ENCODE measurements around the gene PPP1R3C. TPM values are rescaled to one million over a fixed set of nuclear protein-coding genes. Genes with fewer than 3 reads are reported as not detected.
A peak's percentile ranks its signal among the peaks of the same experiment; 100 is the strongest.

Gene PPP1R3C
- total RNA-seq (0.74 and 1.6 TPM in 2 replicates), polyA plus RNA-seq (2.0 TPM in 2 replicates), polyA minus RNA-seq (6.1 and 7.6 TPM in 2 replicates), Bru-seq, nascent RNA (percentile 50 among the genes with signal in this experiment), BruChase-seq, experiment 1, labeled RNA remaining after a 6-hour chase (percentile 20 among the genes with signal in this experiment), BruChase-seq, experiment 2, labeled RNA remaining after a 2-hour chase (percentile 30 among the genes with signal in this experiment)
- 1.4 and 2.1 TPM in 2 replicates for polyA plus RNA-seq (2011; cell fraction: cytosol; rRNA removed)
- polyA plus RNA-seq (2011; cell fraction: nucleus; rRNA removed), result 1.1 and 2.0 TPM in 2 replicates
- polyA plus RNA-seq (2012), result 4.7 and 10.1 TPM in 2 replicates
- polyA minus RNA-seq (2011; cell fraction: cytosol; rRNA and poly(A)+ RNA removed), result 8.5 TPM
- polyA minus RNA-seq (2011; cell fraction: nucleus; rRNA and poly(A)+ RNA removed), result 2.8 and 2.9 TPM in 2 replicates
- long read RNA-seq, partial matches to known transcripts, result 0 of 2 reads
- long read RNA-seq, other reads (novel, unspliced or antisense), result 0 of 2 reads

DNA sequence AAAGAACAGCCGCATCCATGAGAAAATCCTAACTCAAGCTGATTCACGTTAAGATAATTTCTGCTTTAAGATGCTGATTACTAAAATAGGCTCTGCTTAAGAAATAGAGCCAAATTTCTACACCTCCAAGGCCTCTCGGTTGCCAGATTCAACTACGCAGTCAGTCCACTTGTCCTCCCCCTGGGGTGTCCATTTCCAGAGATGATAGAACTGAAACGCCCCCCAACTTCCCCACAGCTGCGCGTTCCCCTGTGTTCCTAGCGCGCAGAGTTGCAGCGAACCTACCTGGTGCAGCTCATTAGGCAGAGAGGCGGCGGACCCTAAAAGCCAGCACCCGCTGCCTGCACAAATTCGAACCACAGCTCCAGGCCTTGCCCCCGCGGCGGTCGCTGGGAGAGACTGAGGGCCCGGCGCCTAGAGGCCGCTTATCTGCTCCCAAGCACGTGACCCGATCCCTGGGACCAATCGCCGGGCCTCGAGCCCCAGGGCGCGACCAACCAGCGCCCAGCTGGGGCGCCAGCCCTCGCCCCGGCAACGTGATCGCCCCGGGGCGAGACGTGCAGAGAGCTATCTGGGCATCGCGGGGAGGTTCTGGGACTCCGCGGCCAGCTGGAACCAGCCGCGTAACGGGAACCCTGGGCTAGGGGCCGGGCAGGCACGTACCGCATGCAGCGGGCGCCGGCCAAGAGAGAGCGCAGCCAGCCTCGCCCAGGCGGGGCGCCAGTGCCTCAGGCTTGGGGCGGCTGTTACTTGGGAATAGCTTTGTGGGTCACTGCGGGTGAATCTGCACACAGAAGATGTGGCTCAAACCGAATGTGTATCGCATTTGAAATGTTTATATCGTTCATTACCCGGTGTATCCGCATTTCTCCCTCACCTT, at the start of gene PPP1R3C:
Gene PPP1R3C, minus strand, starts transcription at position 401 of the 880 bp plus-strand sequence. Its CDS starts 102 bp downstream, at position 299.
- intact Hi-C loops (cut with micrococcal nuclease), result loop anchor here (1.0 to 2.0 kb wide), 2 partner anchors 42 to 224 kb away; no protein-coding TSS in a partner anchor

More for the DNA sequence above, at the start of gene PPP1R3C:
- Histone ChIP-seq H4K20me1 (replicated peaks; ENCODE audit: control insufficient read depth, extremely low read depth, insufficient read depth, low read length) (no peaks in the 10 kb centered on the region), H3K27me3 (ENCODE audit: control insufficient read depth in 2 of 2, insufficient read depth in 2 of 2, low read length in 2 of 2) (peaks cover 2 to 3% of the 10 kb centered on the region in 2 experiments), H3K4me1 (ENCODE audit: control insufficient read depth, extremely low read depth, insufficient read depth, low read length) (peaks cover 13% of the 10 kb centered on the region), H3K36me3 (ENCODE audit: control insufficient read depth in 2 of 2, extremely low read depth in 1 of 2, insufficient read depth in 2 of 2, low read length in 2 of 2) (peaks cover 0 to 9% of the 10 kb centered on the region in 2 experiments), H3K9me1 (replicated peaks; ENCODE audit: control insufficient read depth, extremely low read depth, insufficient read depth, low read length) (no peaks in the 10 kb centered on the region), H2AFZ (ENCODE audit: low read depth, low read length) (peak within 1 kb of the TSS; percentile 69), H3K4me2 (ENCODE audit: insufficient read depth, low read length) (peak within 1 kb of the TSS; percentile 92), H3K4me3 (replicated peaks in 1 of 3; ENCODE audit: insufficient read depth in 1 of 3, low read depth in 1 of 3, low read length in 3 of 3) (peak within 1 kb of the TSS; percentile 4 to 54 (median 51)), H3K79me2 (ENCODE audit: control insufficient read depth, insufficient read depth, low read length) (no peaks in the 10 kb centered on the region), H3K9me3 (replicated peaks; ENCODE audit: control insufficient read depth, insufficient read depth, low read length) (no peaks in the 10 kb centered on the region), H3K27ac (ENCODE audit: insufficient read depth, low read depth, low read length) (no peak within 1 kb of the TSS), H3K9ac (replicated peaks; ENCODE audit: extremely low read depth, insufficient read depth, low read length) (peak within 1 kb of the TSS; percentile 24)
- peak; percentile 78 for FAIRE-seq
- TF ChIP-seq POLR2AphosphoS5 (IDR thresholded peaks at IDR 0.05; ENCODE audit: insufficient read depth, low read depth, low read length), result peak; percentile 44
- TF ChIP-seq, protein P1, sequence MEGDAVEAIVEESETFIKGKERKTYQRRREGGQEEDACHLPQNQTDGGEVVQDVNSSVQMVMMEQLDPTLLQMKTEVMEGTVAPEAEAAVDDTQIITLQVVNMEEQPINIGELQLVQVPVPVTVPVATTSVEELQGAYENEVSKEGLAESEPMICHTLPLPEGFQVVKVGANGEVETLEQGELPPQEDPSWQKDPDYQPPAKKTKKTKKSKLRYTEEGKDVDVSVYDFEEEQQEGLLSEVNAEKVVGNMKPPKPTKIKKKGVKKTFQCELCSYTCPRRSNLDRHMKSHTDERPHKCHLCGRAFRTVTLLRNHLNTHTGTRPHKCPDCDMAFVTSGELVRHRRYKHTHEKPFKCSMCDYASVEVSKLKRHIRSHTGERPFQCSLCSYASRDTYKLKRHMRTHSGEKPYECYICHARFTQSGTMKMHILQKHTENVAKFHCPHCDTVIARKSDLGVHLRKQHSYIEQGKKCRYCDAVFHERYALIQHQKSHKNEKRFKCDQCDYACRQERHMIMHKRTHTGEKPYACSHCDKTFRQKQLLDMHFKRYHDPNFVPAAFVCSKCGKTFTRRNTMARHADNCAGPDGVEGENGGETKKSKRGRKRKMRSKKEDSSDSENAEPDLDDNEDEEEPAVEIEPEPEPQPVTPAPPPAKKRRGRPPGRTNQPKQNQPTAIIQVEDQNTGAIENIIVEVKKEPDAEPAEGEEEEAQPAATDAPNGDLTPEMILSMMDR (IDR thresholded peaks at IDR 0.05; ENCODE audit: extremely low read depth in 1 of 2, insufficient read depth in 1 of 2, low read depth in 1 of 2, low read length in 2 of 2), result peak; percentile 6 to 37
- TF ChIP-seq POLR2A (IDR thresholded peaks at IDR 0.05; ENCODE audit: low read depth, low read length), result peak; percentile 71
- TF ChIP-seq, protein P2, sequence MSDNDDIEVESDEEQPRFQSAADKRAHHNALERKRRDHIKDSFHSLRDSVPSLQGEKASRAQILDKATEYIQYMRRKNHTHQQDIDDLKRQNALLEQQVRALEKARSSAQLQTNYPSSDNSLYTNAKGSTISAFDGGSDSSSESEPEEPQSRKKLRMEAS (IDR thresholded peaks at IDR 0.05; ENCODE audit: insufficient read depth, insufficient read length), result peak; percentile 78
- TF ChIP-seq JUN (IDR thresholded peaks at IDR 0.05; ENCODE audit: borderline replicate concordance, insufficient read depth, insufficient read length, low read depth), result no peak
- no peak for TF ChIP-seq GATA2 (IDR thresholded peaks at IDR 0.05; ENCODE audit: insufficient read depth, insufficient read length, low read depth, low read length)
- ChIA-PET POLR2A (interaction anchor here (0.6 to 1.6 kb wide), 4 partner anchors 28 to 336 kb away, joined by 3 to 9 read pairs (median 4); partner anchors contain the start of gene BTAF1), CTCF (interaction anchor here (0.7 to 7.4 kb wide), 20 partner anchors 11 to 335 kb away, joined by 3 to 226 read pairs (median 8); no protein-coding TSS in a partner anchor)
- peak; percentile 84 for DNase-seq (ENCODE audit: low read depth, low spot score)
- BruUV-seq (replicated peaks), result TSS peak; percentile 75
- dilution Hi-C loops (cut with MboI; ENCODE audit: extremely low pct_ligation_motif_present, low sequenced_read_pairs), result no loop called here

All from endothelial cell of umbilical vein (primary cell).